MM.1S (cell line): ENCODE measurements around the gene PRICKLE3.

Experiments
- CTCF ChIP-seq: fragments of 300-600 bp; sonication (generic); IDR thresholded peaks from 2 replicates; pipeline ENCODE4 v1.5.1; 2016; ENCODE audit warnings: antibody characterized with exemption, low read length, mixed read lengths
- EZH2 ChIP-seq: fragments of 300-600 bp; sonication (generic); optimal IDR thresholded peaks from 2 replicates; pipeline ENCODE3; 2017; ENCODE audit warnings: low read depth, mild to moderate bottlenecking, antibody characterized with exemption, low read length, mixed read lengths
- EZH2phosphoT487 ChIP-seq: fragments of 300-600 bp; sonication (generic); IDR thresholded peaks from 2 replicates; pipeline ENCODE4 v1.6.1; 2018; ENCODE audit warnings: antibody characterized with exemption, low read length

GRCh38 chrX:49221868-49222267 is 35.7 kb upstream of the PRICKLE3 start:
- TF ChIP-seq CTCF, result no peak
- no peak for TF ChIP-seq EZH2
- no peak for TF ChIP-seq EZH2phosphoT487
